NCI-H1092 treated with DMSO at 0.1 percent for 48 hours (cell line): ENCODE results near the gene EEF1AKMT1.

ENCODE experiments used
- DNase-seq: peaks from one replicate; lab custom pipeline; 2025; lab: John Stamatoyannopoulos, UW

EEF1AKMT1 gene

GRCh38 chr13:20718958-20719566, 54.7 kb downstream of the EEF1AKMT1 start:
- DNase-seq = no peak

- DNase-seq = no peak
Measured at GRCh38 chr13:20717581-20718542, 55.9 kb downstream of the EEF1AKMT1 start.

- peak; percentile 30 for DNase-seq
Measured at GRCh38 chr13:20716951-20717350, 56.8 kb downstream of the EEF1AKMT1 start.

GRCh38 chr13:20715330-20715712, 58.4 kb downstream of the EEF1AKMT1 start:
- DNase-seq = no peak

- DNase-seq = no peak
Measured at GRCh38 chr13:20714563-20715329, 59.0 kb downstream of the EEF1AKMT1 start.

- DNase-seq = no peak
Measured at GRCh38 chr13:20714161-20714560, 59.6 kb downstream of the EEF1AKMT1 start.

GRCh38 chr13:20713751-20714150, 60.0 kb downstream of the EEF1AKMT1 start:
- DNase-seq = no peak

GRCh38 chr13:20713014-20713376, 60.8 kb downstream of the EEF1AKMT1 start:
- no peak for DNase-seq

GRCh38 chr13:20711301-20712044, 62.3 kb downstream of the EEF1AKMT1 start:
- DNase-seq = no peak

- no peak for DNase-seq
Measured at GRCh38 chr13:20709782-20710181, 64.0 kb downstream of the EEF1AKMT1 start.

GRCh38 chr13:20709369-20709768, 64.4 kb downstream of the EEF1AKMT1 start:
- no peak for DNase-seq

- DNase-seq = no peak
Measured at GRCh38 chr13:20708216-20708615, 65.5 kb downstream of the EEF1AKMT1 start.

GRCh38 chr13:20706661-20707060, 67.1 kb downstream of the EEF1AKMT1 start:
- DNase-seq = no peak

- DNase-seq = no peak
Measured at GRCh38 chr13:20704459-20705069, 69.2 kb downstream of the EEF1AKMT1 start.

GRCh38 chr13:20703780-20704458, 69.8 kb downstream of the EEF1AKMT1 start:
- DNase-seq = peak; percentile 56

GRCh38 chr13:20702915-20703779, 70.6 kb downstream of the EEF1AKMT1 start, which contains the start of gene IL17D:
IL17D (plus strand) TSS chr13:20703699; CDS start chr13:20704002, 303 bp downstream.
- peak; percentile 29 for DNase-seq

GRCh38 chr13:20702530-20702914, 71.2 kb downstream of the EEF1AKMT1 start:
- no peak for DNase-seq

- no peak for DNase-seq
Measured at GRCh38 chr13:20701461-20701860, 72.3 kb downstream of the EEF1AKMT1 start.

- DNase-seq = no peak
Measured at GRCh38 chr13:20700288-20700687, 73.5 kb downstream of the EEF1AKMT1 start.

- DNase-seq = no peak
Measured at GRCh38 chr13:20699715-20700114, 74.0 kb downstream of the EEF1AKMT1 start.
